GM19438 (cell line): ENCODE results near the gene SCMH1.

Experiments used
- ATAC-seq: cut with Tn5 transposase; IDR thresholded peaks from one replicate; pipeline ENCODE4 v1.9.1; 2021; ENCODE audit warnings: low read depth; ENCODE audit not compliant: unreplicated experiment

The SCMH1 gene

GRCh38 chr1:41013796-41014195 lies 228.3 kb downstream of the SCMH1 start:
- no peak for ATAC-seq

- no peak for ATAC-seq
Measured at GRCh38 chr1:41013024-41013423, 229.1 kb downstream of the SCMH1 start.

- ATAC-seq = no peak
Measured at GRCh38 chr1:41010345-41010744, 231.8 kb downstream of the SCMH1 start.

GRCh38 chr1:41009466-41009865 lies 232.6 kb downstream of the SCMH1 start:
- ATAC-seq = no peak

GRCh38 chr1:41006942-41007865 lies 234.9 kb downstream of the SCMH1 start:
- ATAC-seq = no peak

GRCh38 chr1:41005876-41006275 lies 236.2 kb downstream of the SCMH1 start:
- no peak for ATAC-seq

GRCh38 chr1:41003640-41004220 lies 238.4 kb downstream of the SCMH1 start:
- peak; percentile 99 for ATAC-seq

GRCh38 chr1:41003127-41003639 lies 238.9 kb downstream of the SCMH1 start:
- ATAC-seq = no peak

- no peak for ATAC-seq
Measured at GRCh38 chr1:40998668-40999067, 243.4 kb downstream of the SCMH1 start.

GRCh38 chr1:40997096-40997495 lies 245.0 kb downstream of the SCMH1 start:
- ATAC-seq = no peak

GRCh38 chr1:40989066-40989465 lies 253.0 kb downstream of the SCMH1 start:
- no peak for ATAC-seq

GRCh38 chr1:40988280-40988679 lies 253.8 kb downstream of the SCMH1 start:
- ATAC-seq = no peak

GRCh38 chr1:40987439-40988276 lies 254.4 kb downstream of the SCMH1 start:
- no peak for ATAC-seq

GRCh38 chr1:40986956-40987355 lies 255.2 kb downstream of the SCMH1 start:
- no peak for ATAC-seq

GRCh38 chr1:40986328-40986783 lies 255.8 kb downstream of the SCMH1 start:
- no peak for ATAC-seq

GRCh38 chr1:40985875-40986274 lies 256.2 kb downstream of the SCMH1 start:
- no peak for ATAC-seq

- ATAC-seq = no peak
Measured at GRCh38 chr1:40985161-40985560, 256.9 kb downstream of the SCMH1 start.

- ATAC-seq = no peak
Measured at GRCh38 chr1:40984531-40984930, 257.6 kb downstream of the SCMH1 start.

- ATAC-seq = no peak
Measured at GRCh38 chr1:40984066-40984465, 258.0 kb downstream of the SCMH1 start.

- no peak for ATAC-seq
Measured at GRCh38 chr1:40983286-40983685, 258.8 kb downstream of the SCMH1 start.

- no peak for ATAC-seq
Measured at GRCh38 chr1:40982721-40983120, 259.4 kb downstream of the SCMH1 start.
